Epidermal melanocyte (primary cell): ENCODE data around the gene GADL1.

ENCODE experiments used
- DNase-seq: peaks from one replicate; pipeline ENCODE4 v3.0.0; 2011; ENCODE audit warnings: low spot score; ENCODE audit not compliant: insufficient read length

The GADL1 gene

GRCh38 chr3:30878862-30879261 lies 15.6 kb downstream of the GADL1 start:
- DNase-seq, result no peak

GRCh38 chr3:30875505-30875904 lies 19.0 kb downstream of the GADL1 start:
- DNase-seq, result no peak

GRCh38 chr3:30873671-30874070 lies 20.8 kb downstream of the GADL1 start:
- DNase-seq, result no peak

- DNase-seq, result no peak
These were observed 21.6 kb downstream of the GADL1 start for GRCh38 chr3:30872879-30873278.

GRCh38 chr3:30871720-30872119 lies 22.7 kb downstream of the GADL1 start:
- no peak for DNase-seq

GRCh38 chr3:30864836-30865235 lies 29.6 kb downstream of the GADL1 start:
- DNase-seq, result no peak

GRCh38 chr3:30864132-30864531 lies 30.3 kb downstream of the GADL1 start:
- no peak for DNase-seq

GRCh38 chr3:30862004-30862403 lies 32.5 kb downstream of the GADL1 start:
- DNase-seq, result no peak

GRCh38 chr3:30858894-30859389 lies 35.5 kb downstream of the GADL1 start:
- no peak for DNase-seq

- DNase-seq, result no peak
These were observed 38.8 kb downstream of the GADL1 start for GRCh38 chr3:30855400-30856292.

GRCh38 chr3:30852833-30853232 lies 41.6 kb downstream of the GADL1 start:
- DNase-seq, result no peak

- no peak for DNase-seq
These were observed 46.2 kb downstream of the GADL1 start for GRCh38 chr3:30848087-30848779.

GRCh38 chr3:30847592-30847991 lies 46.9 kb downstream of the GADL1 start:
- DNase-seq, result no peak

- DNase-seq, result no peak
These were observed 48.9 kb downstream of the GADL1 start for GRCh38 chr3:30845606-30846005.

- DNase-seq, result no peak
These were observed 50.6 kb downstream of the GADL1 start for GRCh38 chr3:30843877-30844276.

- DNase-seq, result no peak
These were observed 58.3 kb downstream of the GADL1 start for GRCh38 chr3:30836141-30836540.

- DNase-seq, result no peak
These were observed 58.8 kb downstream of the GADL1 start for GRCh38 chr3:30835667-30836066.

GRCh38 chr3:30832961-30833575 lies 61.4 kb downstream of the GADL1 start:
- DNase-seq, result no peak

- no peak for DNase-seq
These were observed 67.4 kb downstream of the GADL1 start for GRCh38 chr3:30827080-30827479.

- DNase-seq, result no peak
These were observed 67.9 kb downstream of the GADL1 start for GRCh38 chr3:30826531-30826942.

GRCh38 chr3:30819067-30819798 lies 75.2 kb downstream of the GADL1 start:
- DNase-seq, result no peak
